Trophoblast cell (in vitro differentiated cells and primary cell): ENCODE measurements around the gene PLEKHH1.

Experiments used
- DNase-seq, 2 donors: peaks; one replicate each; pipeline ENCODE4 v3.0.0-alpha.2; 2016
- H2AFZ ChIP-seq: 2 replicates; pipeline ENCODE4 v1.6.1; 2013; ENCODE audit warnings: low read length, moderate library complexity, mild to moderate bottlenecking; ENCODE audit not compliant: insufficient read depth, poor library complexity
- H2AK5ac ChIP-seq: 2 replicates; pipeline ENCODE4 v1.6.1; 2013; ENCODE audit warnings: mild to moderate bottlenecking, low read length
- H2BK120ac ChIP-seq: 2 replicates; pipeline ENCODE4 v1.6.1; 2013; ENCODE audit warnings: low read length, mild to moderate bottlenecking, moderate library complexity; ENCODE audit not compliant: insufficient read depth, poor library complexity
- H2BK12ac ChIP-seq: 2 replicates; pipeline ENCODE4 v1.6.1; 2013; ENCODE audit warnings: mild to moderate bottlenecking, low read length, moderate library complexity
- H2BK5ac ChIP-seq: 2 replicates; pipeline ENCODE4 v1.6.1; 2013; ENCODE audit warnings: low read length, low read depth, moderate library complexity, mild to moderate bottlenecking; ENCODE audit not compliant: poor library complexity
- H3K14ac ChIP-seq: 2 replicates; pipeline ENCODE4 v1.6.1; 2013; ENCODE audit warnings: mild to moderate bottlenecking, low read length
- H3K18ac ChIP-seq: 2 replicates; pipeline ENCODE4 v1.6.1; 2013; ENCODE audit warnings: mild to moderate bottlenecking, low read length
- H3K23ac ChIP-seq: 2 replicates; pipeline ENCODE4 v1.6.1; 2013; ENCODE audit warnings: low read length
- H3K27ac ChIP-seq: 2 replicates; pipeline ENCODE4 v1.5.1; 2013; ENCODE audit warnings: low read depth, mild to moderate bottlenecking, inconsistent platforms, low read length, moderate library complexity
- H3K27me3 ChIP-seq: 2 replicates; pipeline ENCODE4 v1.6.1; 2013; ENCODE audit warnings: inconsistent platforms, mild to moderate bottlenecking, low read length, moderate library complexity; ENCODE audit not compliant: insufficient read depth
- H3K36me3 ChIP-seq, 2 experiments: 1 replicate in 1 of 2; 2 replicates in 1 of 2; pipeline ENCODE4 v1.6.1; 2013; ENCODE audit warnings: low read length in 2 of 2, mild to moderate bottlenecking in 2 of 2, moderate library complexity in 1 of 2; ENCODE audit not compliant: insufficient read depth in 2 of 2, control insufficient read depth in 1 of 2
- H3K4ac ChIP-seq: 2 replicates; pipeline ENCODE4 v1.6.1; 2013; ENCODE audit warnings: low read depth, mild to moderate bottlenecking, low read length, moderate library complexity
- H3K4me1 ChIP-seq, 2 experiments: 1 replicate in 1 of 2; 2 replicates in 1 of 2; pipeline ENCODE4 v1.6.1; 2013; ENCODE audit warnings: low read length in 2 of 2, mild to moderate bottlenecking in 2 of 2, moderate library complexity in 1 of 2; ENCODE audit not compliant: insufficient read depth in 2 of 2, control insufficient read depth in 1 of 2
- H3K4me2 ChIP-seq: 2 replicates; pipeline ENCODE4 v1.6.1; 2013; ENCODE audit warnings: inconsistent platforms, mild to moderate bottlenecking, low read length, moderate library complexity
- H3K4me3 ChIP-seq: 2 replicates; pipeline ENCODE4 v1.5.1; 2013; ENCODE audit warnings: mild to moderate bottlenecking, low read depth, low read length, inconsistent platforms
- H3K79me1 ChIP-seq: one replicate; pipeline ENCODE4 v1.6.1; 2013; ENCODE audit warnings: low read length
- H3K79me2 ChIP-seq: 2 replicates; pipeline ENCODE4 v1.6.1; 2013; ENCODE audit warnings: low read length, mild to moderate bottlenecking; ENCODE audit not compliant: control insufficient read depth, insufficient read depth, poor library complexity
- H3K9ac ChIP-seq: 2 replicates; pipeline ENCODE4 v1.6.1; 2013; ENCODE audit warnings: mild to moderate bottlenecking, low read length
- H3K9me3 ChIP-seq: 2 replicates; pipeline ENCODE4 v1.6.1; 2013; ENCODE audit warnings: low read depth, mild to moderate bottlenecking, control low read depth, inconsistent platforms, low read length; ENCODE audit not compliant: insufficient read depth
- H4K12ac ChIP-seq: 2 replicates; pipeline ENCODE4 v1.6.1; 2013; ENCODE audit warnings: low read depth, mild to moderate bottlenecking, low read length, moderate library complexity
- H4K8ac ChIP-seq: 2 replicates; pipeline ENCODE4 v1.6.1; 2013; ENCODE audit warnings: low read depth, mild to moderate bottlenecking, low read length, moderate library complexity
- H4K91ac ChIP-seq: one replicate; pipeline ENCODE4 v1.6.1; 2013; ENCODE audit warnings: low read depth, mild to moderate bottlenecking, low read length, moderate library complexity
- WGBS: extraction: QIAGEN DNeasy Blood & Tissue Kit; methylation state at CpG from one replicate; pipeline ENCODE4 v1.1.7; 2013; ENCODE audit warnings: missing lambda C conversion rate; ENCODE audit not compliant: insufficient read length, insufficient coverage; ENCODE audit errors: extremely low coverage; 5-methylcytosine and 5-hydroxymethylcytosine counted together

The PLEKHH1 gene

GRCh38 chr14:67571275-67571990 is 38.3 kb downstream of the PLEKHH1 start:
- Histone ChIP-seq H3K4me1 (peaks cover 0 to 2% of the 10 kb centered on the region in 2 experiments), H2BK5ac (no peak overlapping the region), H4K12ac (no peak overlapping the region), H3K18ac (no peak overlapping the region), H3K27ac (no peak overlapping the region), H4K8ac (no peak overlapping the region), H3K4ac (no peak overlapping the region), H4K91ac (no peak overlapping the region), H2BK120ac (no peak overlapping the region), H3K14ac (no peak overlapping the region), H2BK12ac (no peak overlapping the region), H3K23ac (no peak overlapping the region), H3K79me1 (no peaks in the 10 kb centered on the region), H3K79me2 (no peaks in the 10 kb centered on the region), H2AK5ac (no peak overlapping the region), H3K36me3 (peaks cover 2 to 3% of the 10 kb centered on the region in 2 experiments), H3K4me3 (peak overlapping the region; percentile 6), H2AFZ (no peak overlapping the region), H3K27me3 (no peaks in the 10 kb centered on the region), H3K4me2 (no peak overlapping the region), H3K9ac (no peak overlapping the region), H3K9me3 (peaks cover 2% of the 10 kb centered on the region)
- peak; percentile 17 to 77 for DNase-seq
- no CpG with 5 or more reads among the region's 14 CpGs for WGBS

GRCh38 chr14:67571991-67572323 is 38.9 kb downstream of the PLEKHH1 start:
- H2BK5ac ChIP-seq, result no peak overlapping the region

GRCh38 chr14:67572608-67573007 is 39.5 kb downstream of the PLEKHH1 start:
- Histone ChIP-seq H3K9ac (no peak overlapping the region), H3K27ac (no peak overlapping the region), H3K27me3 (no peaks in the 10 kb centered on the region), H2BK12ac (no peak overlapping the region), H4K8ac (no peak overlapping the region), H3K4me2 (no peak overlapping the region), H2AFZ (no peak overlapping the region), H3K79me1 (no peaks in the 10 kb centered on the region), H3K18ac (no peak overlapping the region), H2AK5ac (no peak overlapping the region), H3K4me1 (no peaks in the 10 kb centered on the region), H3K23ac (no peak overlapping the region), H3K79me2 (no peaks in the 10 kb centered on the region), H4K12ac (no peak overlapping the region), H3K14ac (no peak overlapping the region), H3K4me3 (no peak overlapping the region), H2BK5ac (no peak overlapping the region), H3K4ac (no peak overlapping the region), H3K36me3 (peaks cover 2 to 3% of the 10 kb centered on the region in 2 experiments), H4K91ac (no peak overlapping the region), H2BK120ac (no peak overlapping the region), H3K9me3 (peaks cover 3% of the 10 kb centered on the region)
- no CpG with 5 or more reads among the region's 5 CpGs for WGBS
- DNase-seq, result no peak

More at GRCh38 chr14:67571991-67572323, 38.9 kb downstream of the PLEKHH1 start:
- WGBS, result no CpG with 5 or more reads among the region's 19 CpGs
- Histone ChIP-seq H3K4me2 (no peak overlapping the region), H3K27me3 (no peaks in the 10 kb centered on the region), H3K27ac (no peak overlapping the region), H4K91ac (no peak overlapping the region), H3K9ac (no peak overlapping the region), H4K8ac (no peak overlapping the region), H3K79me2 (no peaks in the 10 kb centered on the region), H3K23ac (no peak overlapping the region), H2AK5ac (no peak overlapping the region), H2AFZ (no peak overlapping the region), H3K4me3 (no peak overlapping the region), H3K4ac (no peak overlapping the region), H3K4me1 (no peaks in the 10 kb centered on the region), H3K14ac (no peak overlapping the region), H2BK12ac (no peak overlapping the region), H3K9me3 (peaks cover 3% of the 10 kb centered on the region), H4K12ac (no peak overlapping the region), H2BK120ac (no peak overlapping the region), H3K79me1 (no peaks in the 10 kb centered on the region), H3K18ac (no peak overlapping the region), H3K36me3 (peaks cover 2 to 3% of the 10 kb centered on the region in 2 experiments)
- no peak for DNase-seq

DNA sequence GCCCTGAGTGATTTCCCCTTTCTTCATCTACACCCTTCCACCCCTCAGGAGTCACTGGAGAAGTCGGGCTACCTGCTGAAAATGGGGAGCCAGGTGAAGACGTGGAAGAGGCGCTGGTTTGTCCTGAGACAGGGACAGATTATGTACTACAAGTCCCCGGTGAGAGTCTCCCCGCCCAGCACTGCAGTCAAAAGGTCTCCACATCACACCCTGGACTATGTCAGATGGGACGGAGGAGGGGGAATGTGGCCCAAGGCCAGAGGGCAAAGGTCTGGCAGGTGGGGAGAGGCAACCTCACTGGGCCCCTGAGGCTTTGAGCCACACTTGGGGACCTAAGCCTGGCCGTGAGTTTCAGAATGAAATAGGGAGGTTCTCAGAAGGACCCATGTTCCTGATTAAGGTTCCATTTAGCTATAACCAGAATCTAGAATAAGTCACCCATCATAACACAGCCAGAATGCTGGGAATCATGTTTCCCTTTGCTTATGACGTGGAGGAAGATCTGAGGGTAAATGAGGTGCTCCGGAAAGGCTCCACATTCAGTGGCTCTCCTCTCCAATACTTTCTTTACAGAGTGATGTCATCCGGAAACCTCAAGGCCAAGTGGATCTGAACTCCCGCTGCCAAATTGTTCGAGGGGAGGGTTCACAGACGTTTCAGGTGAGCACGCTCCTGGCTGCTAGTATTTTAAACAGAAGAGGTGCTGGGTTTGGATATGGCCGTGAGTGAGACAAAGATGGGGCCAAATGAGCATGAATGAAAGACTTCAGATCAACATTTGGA is 40.3 kb downstream of the PLEKHH1 start:
- no peak overlapping the region for H3K4me3 ChIP-seq
- H4K91ac ChIP-seq, result no peak overlapping the region
- no peaks in the 10 kb centered on the region for H3K4me1 ChIP-seq
- no peaks in the 10 kb centered on the region for H3K27me3 ChIP-seq
- no peak overlapping the region for H2AFZ ChIP-seq
- no peak overlapping the region for H3K23ac ChIP-seq
- no peak overlapping the region for H3K27ac ChIP-seq
- H3K14ac ChIP-seq, result no peak overlapping the region
- no peak overlapping the region for H2BK120ac ChIP-seq
- no peak overlapping the region for H3K4me2 ChIP-seq
- H3K9me3 ChIP-seq, result peaks cover 3% of the 10 kb centered on the region
- H3K79me2 ChIP-seq, result no peaks in the 10 kb centered on the region
- DNase-seq, result no peak
- no peak overlapping the region for H3K9ac ChIP-seq
- no peak overlapping the region for H3K18ac ChIP-seq
- peaks cover 2 to 5% of the 10 kb centered on the region in 2 experiments for H3K36me3 ChIP-seq
- H4K12ac ChIP-seq, result no peak overlapping the region
- no peak overlapping the region for H3K4ac ChIP-seq
- no peak overlapping the region for H2BK5ac ChIP-seq
- H2AK5ac ChIP-seq, result no peak overlapping the region
- no peak overlapping the region for H2BK12ac ChIP-seq
- no peaks in the 10 kb centered on the region for H3K79me1 ChIP-seq
- no CpG with 5 or more reads among the region's 15 CpGs for WGBS
- no peak overlapping the region for H4K8ac ChIP-seq
